ENCODE data around the gene VIPR2.

The VIPR2 gene

GRCh38 chr7:158997110-158997453, 147.6 kb downstream of the VIPR2 start:
- TF ChIP-seq CTCF (IDR thresholded peaks at IDR 0.05; ENCODE audit: low read depth, low read length): no peak
- DNase-seq (ENCODE audit: extremely low read depth, low read depth): no peak

- DNase-seq (ENCODE audit: extremely low read depth, low read depth): no peak
Measured at GRCh38 chr7:158996214-158997109, 148.2 kb downstream of the VIPR2 start.

GRCh38 chr7:158995514-158995913, 149.2 kb downstream of the VIPR2 start:
- DNase-seq (ENCODE audit: extremely low read depth, low read depth): no peak
- TF ChIP-seq CTCF (IDR thresholded peaks at IDR 0.05; ENCODE audit: low read depth, low read length): no peak

More at GRCh38 chr7:158996214-158997109, 148.2 kb downstream of the VIPR2 start:
- no peak for TF ChIP-seq CTCF (IDR thresholded peaks at IDR 0.05; ENCODE audit: low read depth, low read length)

GRCh38 chr7:158994687-158995086, 150.0 kb downstream of the VIPR2 start:
- DNase-seq (ENCODE audit: extremely low read depth, low read depth): no peak
- TF ChIP-seq CTCF (IDR thresholded peaks at IDR 0.05; ENCODE audit: low read depth, low read length): no peak

GRCh38 chr7:158993591-158993990, 151.1 kb downstream of the VIPR2 start:
- DNase-seq (ENCODE audit: extremely low read depth, low read depth): no peak
- no peak for TF ChIP-seq CTCF (IDR thresholded peaks at IDR 0.05; ENCODE audit: low read depth, low read length)

- no peak for DNase-seq (ENCODE audit: extremely low read depth, low read depth)
- no peak for TF ChIP-seq CTCF (IDR thresholded peaks at IDR 0.05; ENCODE audit: low read depth, low read length)
Measured at GRCh38 chr7:158992759-158993158, 151.9 kb downstream of the VIPR2 start.

- DNase-seq (ENCODE audit: extremely low read depth, low read depth): no peak
- TF ChIP-seq CTCF (IDR thresholded peaks at IDR 0.05; ENCODE audit: low read depth, low read length): no peak
Measured at GRCh38 chr7:158991824-158992621, 152.6 kb downstream of the VIPR2 start.

Data from AG09319 (cell line).